NCI-H774 (cell line): Measurements from ENCODE around the gene MYO7B.

Experiments used
- DNase-seq: peaks from one replicate; lab custom pipeline; 2025; lab: John Stamatoyannopoulos, UW

Gene MYO7B

GRCh38 chr2:127650041-127650784 is 114.7 kb downstream of the MYO7B start:
- DNase-seq, result no peak

- no peak for DNase-seq
Measured at GRCh38 chr2:127650785-127651380, 115.4 kb downstream of the MYO7B start.

- no peak for DNase-seq
Measured at GRCh38 chr2:127651381-127651809, 115.9 kb downstream of the MYO7B start.

- DNase-seq, result no peak
Measured at GRCh38 chr2:127651971-127652550, 116.6 kb downstream of the MYO7B start.

- DNase-seq, result no peak
Measured at GRCh38 chr2:127652786-127653357, 117.4 kb downstream of the MYO7B start.

GRCh38 chr2:127653421-127654083 is 118.1 kb downstream of the MYO7B start:
- DNase-seq, result no peak

- no peak for DNase-seq
Measured at GRCh38 chr2:127654084-127654837, 118.8 kb downstream of the MYO7B start.

GRCh38 chr2:127654838-127655175 is 119.3 kb downstream of the MYO7B start:
- no peak for DNase-seq

GRCh38 chr2:127655209-127656073 is 120.0 kb downstream of the MYO7B start:
- DNase-seq, result no peak

- DNase-seq, result no peak
Measured at GRCh38 chr2:127656569-127657231, 121.2 kb downstream of the MYO7B start.

- no peak for DNase-seq
Measured at GRCh38 chr2:127657232-127657595, 121.7 kb downstream of the MYO7B start.

- DNase-seq, result no peak
Measured at GRCh38 chr2:127658146-127658545, 122.7 kb downstream of the MYO7B start.

GRCh38 chr2:127658641-127659407 is 123.3 kb downstream of the MYO7B start:
- no peak for DNase-seq

GRCh38 chr2:127659408-127660290 is 124.2 kb downstream of the MYO7B start:
- no peak for DNase-seq

- no peak for DNase-seq
Measured at GRCh38 chr2:127660291-127660578, 124.8 kb downstream of the MYO7B start.

- no peak for DNase-seq
Measured at GRCh38 chr2:127661072-127661649, 125.7 kb downstream of the MYO7B start.

GRCh38 chr2:127661949-127662510 is 126.5 kb downstream of the MYO7B start:
- no peak for DNase-seq

- DNase-seq, result no peak
Measured at GRCh38 chr2:127662937-127663565, 127.6 kb downstream of the MYO7B start.
